B cell (primary cell): Measurements from ENCODE around the gene RHNO1. TPM values are rescaled to one million over a fixed set of nuclear protein-coding genes. Genes with fewer than 3 reads are reported as not detected.

Experiments
- ATAC-seq: fragments of 200-7000 bp; cut with Tn5 transposase; one replicate; pipeline ENCODE4 v1.10.0; 2021; ENCODE audit warnings: low read depth, mild to moderate bottlenecking, moderate number of reproducible peaks, moderate library complexity
- CTCF ChIA-PET: fragments of 350-600 bp; sonication (Branson Sonifier 250); formaldehyde crosslinking; loops from one replicate; lab custom pipeline; 2021; ENCODE audit warnings: antibody characterized with exemption, inconsistent platforms; lab: Charles Lee
- POLR2A ChIA-PET: fragments of 350-600 bp; sonication (Branson Sonifier 250); formaldehyde crosslinking; loops from one replicate; lab custom pipeline; 2021; ENCODE audit warnings: antibody characterized with exemption; lab: Charles Lee
- DNase-seq: peaks from one replicate; pipeline ENCODE4 v3.0.0; 2013
- H2AFZ ChIP-seq: 2 replicates; pipeline ENCODE4 v1.6.1; 2012; ENCODE audit warnings: mild to moderate bottlenecking, low read depth, low read length; ENCODE audit not compliant: insufficient read depth, poor library complexity, severe bottlenecking
- H3K27ac ChIP-seq, 2 donors: 1 replicate in 1 of 2; 2 replicates in 1 of 2; pipeline ENCODE4 v1.5.1; 2012 to 2013; ENCODE audit warnings: low read length in 2 of 2, mild to moderate bottlenecking in 2 of 2, moderate library complexity in 1 of 2
- H3K27me3 ChIP-seq, 4 experiments: fragments of 200-600 bp in 1 of 4; sonication (generic) in 1 of 4; replicated peaks in 1 of 4; 1 replicate in 2 of 4; 2 replicates in 2 of 4; pipeline versions ENCODE4 v1.6.1 to v1.7.0; 2013 to 2016; ENCODE audit warnings: low read length in 3 of 4, mild to moderate bottlenecking in 2 of 4, mixed read lengths in 1 of 4, moderate library complexity in 1 of 4; ENCODE audit not compliant: insufficient read depth in 4 of 4, control insufficient read depth in 3 of 4; ENCODE audit errors: control extremely low read depth in 1 of 4
- H3K36me3 ChIP-seq, 2 experiments: replicated peaks in 1 of 2; 1 replicate in 1 of 2; 2 replicates in 1 of 2; pipeline versions ENCODE4 v1.6.1 to v1.7.1; 2013; ENCODE audit warnings: low read length in 1 of 2; ENCODE audit not compliant: insufficient read depth in 2 of 2, control insufficient read depth in 1 of 2; ENCODE audit errors: control extremely low read depth in 1 of 2, extremely low read depth in 1 of 2
- H3K4me1 ChIP-seq, 2 donors: fragments of 200-600 bp in 1 of 2; sonication (generic) in 1 of 2; 1 replicate in 1 of 2; 2 replicates in 1 of 2; pipeline versions ENCODE4 v1.5.1 to v1.6.1; 2013 to 2017; ENCODE audit warnings: low read length in 2 of 2; ENCODE audit not compliant: control insufficient read depth in 2 of 2, insufficient read depth in 2 of 2
- H3K4me2 ChIP-seq: replicated peaks from 2 replicates; pipeline ENCODE3; 2012; ENCODE audit warnings: mild to moderate bottlenecking, low read depth, low read length; ENCODE audit not compliant: poor library complexity, severe bottlenecking
- H3K4me3 ChIP-seq, 5 experiments: fragments of 200-600 bp in 1 of 5; sonication (generic) in 1 of 5; 1 replicate in 3 of 5; 2 replicates in 2 of 5; pipeline versions ENCODE4 v1.5.1 to v1.7.0; 2011 to 2016; ENCODE audit warnings: low read length in 4 of 5, mild to moderate bottlenecking in 4 of 5, low read depth in 2 of 5, control low read depth in 1 of 5, moderate library complexity in 1 of 5; ENCODE audit not compliant: insufficient read depth in 1 of 5; ENCODE audit errors: control extremely low read depth in 1 of 5, extremely low read depth in 1 of 5
- H3K79me2 ChIP-seq: fragments of 200-600 bp; sonication (generic); one replicate; pipeline ENCODE4 v1.6.0; 2016; ENCODE audit warnings: low read length; ENCODE audit not compliant: control insufficient read depth, insufficient read depth
- H3K9ac ChIP-seq: fragments of 200-600 bp; sonication (generic); 2 replicates; pipeline ENCODE4 v1.6.1; 2017; ENCODE audit warnings: mild to moderate bottlenecking, low read length, moderate library complexity
- H3K9me3 ChIP-seq, 3 donors: one replicate each; pipeline versions ENCODE4 v1.6.1 to v1.7.1; 2013; ENCODE audit warnings: low read length in 2 of 3; ENCODE audit not compliant: control insufficient read depth in 2 of 3, insufficient read depth in 1 of 3; ENCODE audit errors: control extremely low read depth in 1 of 3
- H4K20me1 ChIP-seq: 2 replicates; pipeline ENCODE4 v1.6.0; 2012; ENCODE audit warnings: mild to moderate bottlenecking, low read length; ENCODE audit not compliant: insufficient read depth, control insufficient read depth, poor library complexity, severe bottlenecking
- H3K27ac Mint-ChIP-seq: one replicate; pipeline ENCODE4 v1.8.0; 2021; ENCODE audit warnings: mixed read lengths
- H3K27me3 Mint-ChIP-seq: one replicate; pipeline ENCODE4 v1.8.0; 2021; ENCODE audit warnings: mixed read lengths
- H3K4me1 Mint-ChIP-seq: one replicate; pipeline ENCODE4 v1.8.0; 2021; ENCODE audit warnings: mixed read lengths
- H3K4me3 Mint-ChIP-seq: one replicate; pipeline ENCODE4 v1.8.0; 2021; ENCODE audit warnings: mixed read lengths
- H3K9me3 Mint-ChIP-seq: one replicate; pipeline ENCODE4 v1.8.0; 2022; ENCODE audit warnings: mixed read lengths; ENCODE audit not compliant: insufficient read depth
- EZH2 ChIP-seq: IDR thresholded peaks from 2 replicates; pipeline ENCODE4 v1.6.1; 2012; ENCODE audit warnings: borderline replicate concordance, low read depth, mild to moderate bottlenecking, moderate library complexity, low read length; ENCODE audit not compliant: insufficient read depth, poor library complexity, severe bottlenecking
- WGBS: methylation state at CpG from one replicate; pipeline ENCODE4 v1.1.5; 2013; ENCODE audit warnings: missing lambda C conversion rate; ENCODE audit not compliant: insufficient coverage; 5-methylcytosine and 5-hydroxymethylcytosine counted together
- intact Hi-C: fragments of 100-400 bp; cut with micrococcal nuclease; formaldehyde crosslinking; loops from one replicate; pipeline ENCODE4 v1.10.0; 2022
- polyA plus RNA-seq: library from polyadenylated mRNA; depleted of rRNA; stranded (reverse); fragments of >200 nt; gene quantifications from 2 replicates; pipeline ENCODE4 v1.2.3, GENCODE V29; 2012
- total RNA-seq, 2 donors: library from RNA; stranded (reverse); fragments of 120-200 nt in 1 of 2; gene quantifications; 1 replicate in 1 of 2; 2 replicates in 1 of 2; pipeline versions ENCODE4 v1.2.3 to v1.2.4, GENCODE V29; 2013 to 2022
- TF ChIP-seq, protein P1 (sequence below): fragments of 200-600 bp; IDR thresholded peaks from one replicate; pipeline ENCODE4 v1.8.0; 2022; ENCODE audit warnings: antibody characterized with exemption, mild to moderate bottlenecking

The RHNO1 gene
- total and polyA plus RNA-seq, 2 donors (not counting 1 experiment from before 2014, with no cell fraction given) = 13.3 to 13.5 TPM

DNA sequence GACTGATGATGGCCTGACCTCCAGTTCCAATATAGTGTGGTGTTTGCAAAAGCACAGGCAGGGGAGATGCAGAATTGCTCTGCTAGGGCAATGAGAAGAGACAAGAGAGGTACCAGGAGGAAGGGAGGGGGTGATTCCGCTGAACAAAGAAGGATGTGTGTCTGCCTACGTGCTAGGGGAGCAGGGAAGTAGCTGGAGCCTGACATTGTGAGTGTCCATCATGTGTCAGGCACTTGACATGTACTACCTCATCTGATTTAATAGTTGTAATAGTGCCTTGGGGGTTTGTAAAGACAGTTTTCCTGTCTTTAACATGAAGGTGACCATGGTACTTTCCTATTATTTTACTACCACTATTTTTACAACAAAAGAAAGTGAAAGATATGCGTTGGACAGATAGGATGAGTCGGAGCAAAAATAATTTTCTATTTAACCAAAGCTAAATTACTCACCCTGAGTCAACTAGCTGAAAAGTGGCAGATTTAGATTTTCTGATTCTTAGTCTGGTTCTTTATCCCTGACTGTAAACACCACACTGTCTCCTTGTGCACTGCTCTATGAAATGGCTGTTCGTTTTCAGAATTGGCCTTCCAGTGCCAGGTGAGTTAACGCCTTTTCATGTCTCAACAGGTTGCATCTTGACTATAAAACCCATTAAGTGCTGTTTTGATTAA is 48.4 kb downstream of the RHNO1 start:
- Histone ChIP-seq H3K9me3 (no peaks in the 10 kb centered on the region), H3K4me1 (no peaks in the 10 kb centered on the region), H3K79me2 (no peaks in the 10 kb centered on the region), H3K4me2 (no peak overlapping the region), H3K27me3 (no peaks in the 10 kb centered on the region), H3K27ac (no peak overlapping the region), H4K20me1 (no peaks in the 10 kb centered on the region), H2AFZ (no peak overlapping the region), H3K4me3 (no peak overlapping the region), H3K36me3 (peaks cover 2 to 24% of the 10 kb centered on the region in 2 experiments), H3K9ac (no peak overlapping the region)
- H3K27me3 Mint-ChIP-seq = no peaks in the 10 kb centered on the region
- H3K9me3 Mint-ChIP-seq = no peaks in the 10 kb centered on the region
- no peak overlapping the region for H3K27ac Mint-ChIP-seq
- 89% methylated on average over 2 of the region's 6 CpGs for WGBS
- DNase-seq (no peak), ATAC-seq (no peak)
- no peaks in the 10 kb centered on the region for H3K4me1 Mint-ChIP-seq
- TF ChIP-seq EZH2 = no peak
- TF ChIP-seq, protein P1, sequence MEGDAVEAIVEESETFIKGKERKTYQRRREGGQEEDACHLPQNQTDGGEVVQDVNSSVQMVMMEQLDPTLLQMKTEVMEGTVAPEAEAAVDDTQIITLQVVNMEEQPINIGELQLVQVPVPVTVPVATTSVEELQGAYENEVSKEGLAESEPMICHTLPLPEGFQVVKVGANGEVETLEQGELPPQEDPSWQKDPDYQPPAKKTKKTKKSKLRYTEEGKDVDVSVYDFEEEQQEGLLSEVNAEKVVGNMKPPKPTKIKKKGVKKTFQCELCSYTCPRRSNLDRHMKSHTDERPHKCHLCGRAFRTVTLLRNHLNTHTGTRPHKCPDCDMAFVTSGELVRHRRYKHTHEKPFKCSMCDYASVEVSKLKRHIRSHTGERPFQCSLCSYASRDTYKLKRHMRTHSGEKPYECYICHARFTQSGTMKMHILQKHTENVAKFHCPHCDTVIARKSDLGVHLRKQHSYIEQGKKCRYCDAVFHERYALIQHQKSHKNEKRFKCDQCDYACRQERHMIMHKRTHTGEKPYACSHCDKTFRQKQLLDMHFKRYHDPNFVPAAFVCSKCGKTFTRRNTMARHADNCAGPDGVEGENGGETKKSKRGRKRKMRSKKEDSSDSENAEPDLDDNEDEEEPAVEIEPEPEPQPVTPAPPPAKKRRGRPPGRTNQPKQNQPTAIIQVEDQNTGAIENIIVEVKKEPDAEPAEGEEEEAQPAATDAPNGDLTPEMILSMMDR = no peak
- ChIA-PET CTCF (no interaction called here), POLR2A (no interaction called here)
- intact Hi-C loops = no loop called here
- no peak overlapping the region for H3K4me3 Mint-ChIP-seq

DNA sequence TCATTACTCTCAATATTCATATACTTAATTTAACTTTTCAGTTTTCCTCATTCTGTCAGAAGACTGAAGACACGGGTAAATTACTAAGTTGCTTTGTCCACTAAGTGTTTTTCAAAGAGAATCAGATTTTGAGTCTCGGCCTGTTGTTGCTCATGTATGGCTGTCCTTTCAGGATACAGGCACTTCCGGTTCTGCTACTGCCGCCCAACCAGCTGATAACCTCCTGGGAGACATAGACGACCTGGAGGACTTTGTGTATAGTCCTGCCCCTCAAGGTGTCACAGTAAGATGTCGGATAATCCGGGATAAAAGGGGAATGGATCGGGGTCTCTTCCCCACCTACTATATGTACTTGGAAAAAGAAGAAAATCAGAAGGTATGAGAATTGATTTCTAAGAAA is 53.8 kb downstream of the RHNO1 start:
- H3K4me2 ChIP-seq = no peak overlapping the region
- no peak overlapping the region for H3K27ac Mint-ChIP-seq
- intact Hi-C loops = no loop called here

More for the DNA sequence above, 53.8 kb downstream of the RHNO1 start:
- H3K4me3 ChIP-seq = no peak overlapping the region
- H3K27me3 ChIP-seq = no peaks in the 10 kb centered on the region
- Mint-ChIP-seq H3K9me3 (no peaks in the 10 kb centered on the region), H3K27me3 (no peaks in the 10 kb centered on the region), H3K4me1 (no peaks in the 10 kb centered on the region), H3K4me3 (no peak overlapping the region)
- no peak for ATAC-seq
- H3K9me3 ChIP-seq = no peaks in the 10 kb centered on the region
- no peaks in the 10 kb centered on the region for H3K79me2 ChIP-seq
- WGBS = 98% methylated on average over 4 of the region's 8 CpGs
- ChIA-PET POLR2A (no interaction called here), CTCF (no interaction called here)
- peaks cover 3 to 27% of the 10 kb centered on the region in 2 experiments for H3K36me3 ChIP-seq
- H4K20me1 ChIP-seq = no peaks in the 10 kb centered on the region
- no peaks in the 10 kb centered on the region for H3K4me1 ChIP-seq
- no peak overlapping the region for H2AFZ ChIP-seq
- no peak overlapping the region for H3K9ac ChIP-seq
- no peak for DNase-seq
- no peak overlapping the region for H3K27ac ChIP-seq
- TF ChIP-seq EZH2 = no peak
- TF ChIP-seq, protein P1 = no peak
